MG63 (cell line): ENCODE data around the gene TIGD3. TPM values are rescaled to one million over a fixed set of nuclear protein-coding genes. Genes with fewer than 3 reads are reported as not detected.

ENCODE experiments used
- DNase-seq: peaks from one replicate; pipeline ENCODE4 v3.0.0-alpha.2; 2020
- H3K27me3 ChIP-seq: fragments of 250-450 bp; sonication (Bioruptor Pico); 2 replicates; pipeline ENCODE4 v1.5.1; 2020; ENCODE audit warnings: mild to moderate bottlenecking, moderate library complexity
- H3K36me3 ChIP-seq: fragments of 250-450 bp; sonication (Bioruptor Pico); 2 replicates; pipeline ENCODE4 v1.5.1; 2020; ENCODE audit warnings: mild to moderate bottlenecking, moderate library complexity
- H3K4me3 ChIP-seq: fragments of 250-450 bp; sonication (Bioruptor Pico); 2 replicates; pipeline ENCODE4 v1.5.1; 2020; ENCODE audit warnings: mild to moderate bottlenecking, moderate library complexity
- H3K9me3 ChIP-seq: fragments of 250-450 bp; sonication (Bioruptor Pico); 2 replicates; pipeline ENCODE4 v1.5.1; 2020; ENCODE audit warnings: mild to moderate bottlenecking, moderate library complexity
- total RNA-seq: library from RNA; depleted of rRNA; stranded (reverse); fragments of >200 nt; shearing (Covaris generic); gene quantifications from 2 replicates; pipeline ENCODE4 v1.2.3, GENCODE V29; 2014; ENCODE audit warnings: low replicate concordance; rRNA removed

The TIGD3 gene
- total RNA-seq, 1 experiment from 2014 or later = 0.36 TPM

DNA sequence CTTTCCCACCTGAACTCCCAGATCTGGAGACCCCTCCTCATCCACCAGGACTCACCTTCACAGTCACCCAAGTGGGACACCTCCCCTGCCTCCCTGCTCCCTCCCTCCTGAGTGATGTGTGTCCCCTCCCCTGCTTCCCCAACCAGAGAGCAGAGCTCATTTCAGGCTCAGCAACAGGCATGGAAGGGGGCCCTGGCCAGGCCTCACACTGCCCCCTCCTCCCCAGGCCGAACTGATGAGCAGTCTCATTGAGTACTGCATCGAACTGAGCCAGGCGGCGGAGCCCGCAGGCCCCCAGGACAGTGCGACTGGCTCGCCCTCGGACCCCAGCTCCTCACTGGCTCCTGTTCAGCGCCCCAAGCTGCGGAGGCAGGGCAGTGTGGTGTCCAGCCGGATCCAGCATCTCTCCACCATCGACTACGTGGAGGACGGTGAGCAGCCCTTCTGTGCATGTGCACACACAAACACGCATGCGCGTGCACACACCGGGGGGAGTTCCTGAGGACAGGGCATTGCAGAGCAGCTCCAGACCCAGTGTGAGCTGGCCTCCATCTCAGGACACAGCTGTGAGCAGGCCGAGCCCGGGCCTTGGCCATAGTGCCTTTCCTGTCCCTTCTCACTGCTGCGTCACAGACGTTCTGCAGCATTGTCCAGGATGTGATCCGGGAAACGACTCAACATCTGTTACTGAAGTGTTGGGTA, 50.2 kb downstream of the TIGD3 start:
- DNase-seq = no peak
- Histone ChIP-seq H3K36me3 (peaks cover 53% of the 10 kb centered on the region), H3K27me3 (no peaks in the 10 kb centered on the region), H3K9me3 (no peaks in the 10 kb centered on the region), H3K4me3 (no peak overlapping the region)

Other genes starting within 250 kb of the TIGD3 start
- gene TM7SF2, start 242.9 kb upstream of the TIGD3 start, total RNA-seq = 3.5 and 10.9 TPM in 2 replicates
- gene ZNHIT2, start 237.1 kb upstream of the TIGD3 start, total RNA-seq = 12.0 and 14.4 TPM in 2 replicates
- gene FAU, start 232.6 kb upstream of the TIGD3 start, total RNA-seq = 283 and 364 TPM in 2 replicates
- gene MRPL49, start 232.4 kb upstream of the TIGD3 start, total RNA-seq = 74.4 and 79.4 TPM in 2 replicates
- 0.91 and 18.3 TPM in 2 replicates for gene SYVN1, start 220.2 kb upstream of the TIGD3 start, total RNA-seq
- not detected in 2 replicates for gene SPDYC, start 184.5 kb upstream of the TIGD3 start, total RNA-seq
- gene CAPN1, start 172.8 kb upstream of the TIGD3 start, total RNA-seq = 99.3 and 167 TPM in 2 replicates
- 4.6 and 8.9 TPM in 2 replicates for gene POLA2, start 92.8 kb upstream of the TIGD3 start, total RNA-seq
- 10.3 and 19.1 TPM in 2 replicates for gene CDC42EP2, start 39.9 kb upstream of the TIGD3 start, total RNA-seq
- gene DPF2, start 20.9 kb upstream of the TIGD3 start, total RNA-seq = 57.9 and 78.1 TPM in 2 replicates
- 1.9 TPM in 2 replicates for gene SLC25A45, start 27.9 kb downstream of the TIGD3 start, total RNA-seq
- 25.9 and 44.1 TPM in 2 replicates for gene FRMD8, start 31.9 kb downstream of the TIGD3 start, total RNA-seq
- 4.8 and 7.7 TPM in 2 replicates for gene NEAT1, start 68.0 kb downstream of the TIGD3 start, total RNA-seq
- gene MALAT1, start 144.3 kb downstream of the TIGD3 start, total RNA-seq = 258 and 283 TPM in 2 replicates
- gene SCYL1, start 170.3 kb downstream of the TIGD3 start, total RNA-seq = 50.1 and 56.3 TPM in 2 replicates
- gene LTBP3, start 203.6 kb downstream of the TIGD3 start, total RNA-seq = 109 and 124 TPM in 2 replicates
- gene ZNRD2, start 215.7 kb downstream of the TIGD3 start, total RNA-seq = 51.1 and 90.7 TPM in 2 replicates
- gene FAM89B, start 217.8 kb downstream of the TIGD3 start, total RNA-seq = 45.5 and 66.6 TPM in 2 replicates
- 30.8 and 65.1 TPM in 2 replicates for gene EHBP1L1, start 221.3 kb downstream of the TIGD3 start, total RNA-seq
- gene KCNK7, start 241.0 kb downstream of the TIGD3 start, total RNA-seq = not detected in 2 replicates